LNCaP clone FGC (cell line): Measurements from ENCODE around the gene CHD3.

Experiments used
- DNase-seq: peaks from one replicate; pipeline ENCODE4 v3.0.0-alpha.2; 2011; ENCODE audit warnings: low read depth
- H3K4me3 ChIP-seq: 2 replicates; pipeline ENCODE4 v1.5.1; 2011; ENCODE audit warnings: mild to moderate bottlenecking, low read depth, low read length, control low read depth
- TF ChIP-seq, protein P1 (sequence below): IDR thresholded peaks from 2 replicates; pipeline ENCODE4 v1.5.1; 2012; ENCODE audit warnings: mild to moderate bottlenecking; ENCODE audit not compliant: control insufficient read depth, insufficient read depth; ENCODE audit errors: extremely low read depth

Gene CHD3

GRCh38 chr17:7888184-7888920, at the start of gene CHD3:
TSS of gene CHD3 (plus strand) at chr17:7888789. CDS start at chr17:7889001, 212 bp downstream.
- H3K4me3 ChIP-seq, result peak within 1 kb of the TSS; percentile 50
- TF ChIP-seq, protein P1, sequence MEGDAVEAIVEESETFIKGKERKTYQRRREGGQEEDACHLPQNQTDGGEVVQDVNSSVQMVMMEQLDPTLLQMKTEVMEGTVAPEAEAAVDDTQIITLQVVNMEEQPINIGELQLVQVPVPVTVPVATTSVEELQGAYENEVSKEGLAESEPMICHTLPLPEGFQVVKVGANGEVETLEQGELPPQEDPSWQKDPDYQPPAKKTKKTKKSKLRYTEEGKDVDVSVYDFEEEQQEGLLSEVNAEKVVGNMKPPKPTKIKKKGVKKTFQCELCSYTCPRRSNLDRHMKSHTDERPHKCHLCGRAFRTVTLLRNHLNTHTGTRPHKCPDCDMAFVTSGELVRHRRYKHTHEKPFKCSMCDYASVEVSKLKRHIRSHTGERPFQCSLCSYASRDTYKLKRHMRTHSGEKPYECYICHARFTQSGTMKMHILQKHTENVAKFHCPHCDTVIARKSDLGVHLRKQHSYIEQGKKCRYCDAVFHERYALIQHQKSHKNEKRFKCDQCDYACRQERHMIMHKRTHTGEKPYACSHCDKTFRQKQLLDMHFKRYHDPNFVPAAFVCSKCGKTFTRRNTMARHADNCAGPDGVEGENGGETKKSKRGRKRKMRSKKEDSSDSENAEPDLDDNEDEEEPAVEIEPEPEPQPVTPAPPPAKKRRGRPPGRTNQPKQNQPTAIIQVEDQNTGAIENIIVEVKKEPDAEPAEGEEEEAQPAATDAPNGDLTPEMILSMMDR, result no peak
- DNase-seq, result peak; percentile 88

GRCh38 chr17:7839190-7839875, 49.3 kb upstream of the CHD3 start:
- H3K4me3 ChIP-seq, result peak overlapping the region; percentile 62
- no peak for DNase-seq
- TF ChIP-seq, protein P1, result no peak

GRCh38 chr17:7839876-7840261, 48.7 kb upstream of the CHD3 start:
- no peak for DNase-seq
- peak overlapping the region; percentile 88 for H3K4me3 ChIP-seq
- TF ChIP-seq, protein P1, result no peak

- H3K4me3 ChIP-seq, result peak overlapping the region; percentile 88
- TF ChIP-seq, protein P1, result no peak
- DNase-seq, result no peak
These were observed 48.1 kb upstream of the CHD3 start for GRCh38 chr17:7840441-7840840.

DNA sequence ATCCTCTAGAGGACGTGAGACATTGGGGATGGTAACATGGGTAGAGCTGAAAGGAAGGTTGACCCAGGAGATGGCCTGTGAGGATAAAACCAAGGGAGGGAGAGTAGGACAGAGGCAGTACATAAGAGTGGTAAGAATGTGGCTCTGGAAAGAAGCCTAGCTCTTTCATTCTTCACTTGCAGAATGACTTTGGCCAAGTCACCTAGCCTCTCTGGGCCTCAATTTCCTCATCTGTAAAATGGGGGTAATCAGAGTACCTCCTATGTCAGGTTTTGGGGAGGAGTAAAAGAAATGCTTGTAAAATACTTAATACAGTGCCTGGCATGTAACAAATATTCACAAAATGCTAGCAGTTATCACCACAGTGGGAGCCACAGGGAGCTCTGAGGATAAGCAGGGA, 47.7 kb upstream of the CHD3 start:
- H3K4me3 ChIP-seq, result peak overlapping the region; percentile 88
- TF ChIP-seq, protein P1, result no peak
- no peak for DNase-seq

DNA sequence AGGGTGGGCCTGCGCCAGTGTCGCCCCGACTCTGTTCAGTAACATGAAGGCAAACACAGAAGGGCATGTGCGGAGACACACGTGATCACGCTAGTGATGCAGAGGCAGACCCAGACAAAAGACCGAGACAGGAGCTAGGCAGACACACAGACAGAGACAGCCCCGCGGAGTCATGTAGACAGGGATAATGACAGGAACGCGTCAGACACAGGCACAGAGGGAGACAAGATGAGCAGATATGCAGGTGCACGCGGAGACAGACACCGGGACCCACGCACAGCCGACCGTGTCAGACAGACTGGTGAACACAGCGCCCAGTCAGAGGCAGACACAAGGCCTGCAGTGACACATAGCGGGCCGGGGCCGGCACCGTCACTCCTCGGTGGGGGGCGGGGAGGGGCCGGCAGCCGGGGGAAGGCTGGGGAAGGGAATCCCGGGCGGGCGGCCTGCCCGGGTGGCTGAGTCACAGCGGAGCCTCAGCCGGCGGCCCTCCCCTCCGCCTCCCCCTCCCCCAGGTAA, 47.1 kb upstream of the CHD3 start:
- DNase-seq, result no peak
- peak overlapping the region; percentile 88 for H3K4me3 ChIP-seq
- TF ChIP-seq, protein P1, result peak; percentile 23; the same call in 1 of the 2 replicates

- TF ChIP-seq, protein P1, result no peak
- no peak for DNase-seq
- peak overlapping the region; percentile 88 for H3K4me3 ChIP-seq
These were observed 46.6 kb upstream of the CHD3 start for GRCh38 chr17:7841915-7842379.
